GM18907 (cell line): ENCODE results near the gene PDIA6.
"Not testable (repeated sequence)": the region's sequence is repeated elsewhere in the genome, so short reads cannot be mapped to it uniquely, and the experiment has no call there.

Experiments used
- ATAC-seq: cut with Tn5 transposase; IDR thresholded peaks from one replicate; pipeline ENCODE4 v1.9.1; 2021; ENCODE audit warnings: mild to moderate bottlenecking, moderate library complexity; ENCODE audit not compliant: unreplicated experiment

The PDIA6 gene

GRCh38 chr2:10813163-10814138, 866 bp upstream of the PDIA6 start:
- ATAC-seq, result not testable (repeated sequence)

- ATAC-seq, result no peak
Observed at GRCh38 chr2:10811517-10811916, 1.1 kb downstream of the PDIA6 start.

- peak; percentile 37 for ATAC-seq
Observed at GRCh38 chr2:10810202-10811161, 2.1 kb downstream of the PDIA6 start.

GRCh38 chr2:10806543-10806942, 6.0 kb downstream of the PDIA6 start:
- ATAC-seq, result no peak

- ATAC-seq, result not testable (repeated sequence)
Observed at GRCh38 chr2:10805990-10806389, 6.6 kb downstream of the PDIA6 start.

GRCh38 chr2:10802657-10803056, 9.9 kb downstream of the PDIA6 start:
- no peak for ATAC-seq

- ATAC-seq, result no peak
Observed at GRCh38 chr2:10800163-10800562, 12.4 kb downstream of the PDIA6 start.

- no peak for ATAC-seq
Observed at GRCh38 chr2:10798783-10799182, 13.8 kb downstream of the PDIA6 start.

- no peak for ATAC-seq
Observed at GRCh38 chr2:10796703-10797102, 15.9 kb downstream of the PDIA6 start.

GRCh38 chr2:10795508-10796046, 17.0 kb downstream of the PDIA6 start:
- no peak for ATAC-seq

GRCh38 chr2:10794876-10795275, 17.7 kb downstream of the PDIA6 start:
- ATAC-seq, result no peak

- no peak for ATAC-seq
Observed at GRCh38 chr2:10793816-10794215, 18.8 kb downstream of the PDIA6 start.

- no peak for ATAC-seq
Observed at GRCh38 chr2:10792660-10793400, 19.8 kb downstream of the PDIA6 start.

GRCh38 chr2:10792001-10792634, 20.5 kb downstream of the PDIA6 start:
- ATAC-seq, result no peak

- peak; percentile 78 for ATAC-seq
Observed at GRCh38 chr2:10790228-10790973, 22.2 kb downstream of the PDIA6 start.

GRCh38 chr2:10788855-10789254, 23.7 kb downstream of the PDIA6 start:
- ATAC-seq, result no peak

GRCh38 chr2:10787176-10787968, 25.2 kb downstream of the PDIA6 start:
- no peak for ATAC-seq

GRCh38 chr2:10786240-10786982, 26.2 kb downstream of the PDIA6 start:
- ATAC-seq, result no peak
